GM12872 (cell line): Measurements from ENCODE around the gene C7orf33.

Experiments used
- CTCF ChIP-seq: IDR thresholded peaks from 3 replicates; pipeline ENCODE4 v1.5.1; 2011; ENCODE audit warnings: low read depth, mild to moderate bottlenecking, low read length, moderate library complexity; ENCODE audit not compliant: insufficient read depth

The C7orf33 gene

DNA sequence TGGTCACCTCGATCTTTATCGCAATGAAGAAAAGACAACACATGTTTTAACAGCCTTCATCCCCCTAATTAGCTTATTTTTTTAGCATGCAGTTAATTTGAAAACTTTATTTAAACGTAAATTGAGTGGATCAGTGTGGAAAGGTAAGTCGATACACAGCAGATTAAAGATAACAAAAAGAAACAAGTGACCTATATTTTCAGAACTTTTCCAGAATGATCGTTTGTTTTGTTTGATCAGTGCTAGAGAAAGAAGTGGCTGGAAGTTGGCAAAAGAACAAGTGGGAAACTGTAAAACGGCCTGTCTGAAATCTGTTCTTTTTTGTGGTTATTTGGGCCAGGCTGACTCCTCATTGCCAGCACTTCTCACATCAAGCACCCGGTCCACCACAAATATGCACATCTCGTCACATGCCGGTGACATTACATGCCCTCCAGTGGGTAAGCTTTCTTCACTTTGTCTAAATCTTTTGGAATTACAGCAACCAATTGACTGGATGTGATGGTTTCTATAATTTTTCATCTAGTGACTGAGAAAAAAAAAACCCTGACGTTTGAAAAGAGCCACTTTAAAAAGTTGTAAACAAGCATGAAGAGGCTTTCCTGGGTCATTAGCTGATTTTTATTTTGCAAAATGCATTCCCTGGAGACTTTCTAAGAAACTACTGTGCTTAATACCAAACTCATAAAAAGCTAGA lies 33.2 kb downstream of the C7orf33 start:
- no peak for TF ChIP-seq CTCF

GRCh38 chr7:148624735-148625134 lies 34.2 kb downstream of the C7orf33 start:
- TF ChIP-seq CTCF: no peak

DNA sequence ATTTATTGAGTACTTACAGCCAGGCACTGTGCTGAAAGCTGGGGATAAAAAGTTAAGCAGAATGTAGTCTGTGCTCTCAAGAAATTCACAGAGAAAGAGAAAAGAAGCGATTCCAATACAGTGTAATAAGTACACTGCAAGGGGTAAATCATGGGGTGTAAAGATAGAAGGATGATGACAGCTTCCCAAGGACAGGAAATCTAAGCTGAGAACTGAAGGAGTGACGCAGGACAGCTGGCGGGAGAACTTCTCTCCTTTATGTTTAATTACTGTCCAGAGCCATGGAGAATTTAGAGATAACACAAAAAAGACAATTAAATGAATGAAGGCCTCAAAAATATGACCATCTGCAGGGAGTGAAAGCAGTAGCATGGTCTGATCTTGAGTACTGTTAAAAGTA lies 34.8 kb downstream of the C7orf33 start:
- TF ChIP-seq CTCF: no peak

DNA sequence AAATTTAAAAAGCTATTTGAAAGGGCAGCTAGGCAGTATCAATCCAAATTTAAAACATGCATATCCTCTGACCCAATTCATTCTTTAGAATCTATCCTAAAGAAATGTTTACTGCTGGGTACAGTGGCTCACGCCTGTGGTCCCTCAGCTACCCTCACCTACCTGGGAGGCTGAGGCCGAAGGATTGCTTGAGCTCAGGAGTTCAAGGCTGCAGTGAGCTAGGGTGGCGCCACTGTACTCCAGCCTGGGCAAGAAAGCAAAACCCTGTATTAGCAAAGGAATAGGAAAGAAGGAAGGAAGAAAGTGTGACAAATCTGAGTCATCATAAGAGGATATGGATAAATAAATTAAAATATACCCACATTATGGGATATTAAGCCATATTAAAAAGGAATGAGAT lies 36.3 kb downstream of the C7orf33 start:
- no peak for TF ChIP-seq CTCF

DNA sequence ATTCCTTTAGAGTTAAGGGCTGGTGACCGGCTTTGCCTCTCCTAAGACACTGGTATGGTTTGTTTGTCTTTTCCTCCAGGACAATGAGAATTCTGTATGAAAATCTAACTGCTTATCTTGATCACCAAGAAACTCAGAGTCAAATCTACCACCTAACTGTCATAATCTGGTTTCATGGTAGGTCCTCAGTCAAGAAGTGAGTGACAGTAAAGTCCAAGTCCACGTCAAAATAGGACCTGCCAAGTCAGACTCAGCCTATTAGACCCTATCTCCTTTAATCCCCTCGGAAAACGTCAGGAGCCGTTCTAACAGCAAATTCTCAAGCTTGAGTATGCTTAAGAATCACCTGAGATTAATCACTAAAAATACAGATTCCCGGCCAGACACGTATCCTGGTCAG lies 37.4 kb downstream of the C7orf33 start:
- TF ChIP-seq CTCF: no peak

GRCh38 chr7:148630078-148630477 lies 39.5 kb downstream of the C7orf33 start:
- no peak for TF ChIP-seq CTCF

DNA sequence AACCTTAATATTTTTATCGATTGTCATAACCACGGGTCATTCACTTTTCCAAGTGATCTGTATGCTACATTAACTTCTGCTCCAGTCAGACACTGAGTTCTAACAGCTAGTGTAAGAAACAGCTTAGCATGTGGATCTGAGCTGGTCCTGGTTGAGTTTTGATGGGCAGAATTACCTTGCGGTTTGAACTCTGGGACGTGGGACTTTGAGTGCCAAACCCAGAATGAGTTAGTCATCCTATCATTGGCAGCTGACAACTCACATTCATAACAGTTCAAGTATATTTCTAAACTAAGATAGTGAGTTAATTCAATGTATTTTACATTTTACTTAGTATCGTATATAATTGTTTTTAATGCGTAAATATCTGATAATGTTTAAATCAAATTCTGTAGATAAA lies 43.2 kb downstream of the C7orf33 start:
- TF ChIP-seq CTCF: no peak
